ENCODE measurements around the gene NSUN6. TPM values are rescaled to one million over a fixed set of nuclear protein-coding genes. Genes with fewer than 3 reads are reported as not detected.

NSUN6 gene
- total RNA-seq, 6 donors from 2014 or later: 5.9 to 35.6 (median 16.0) TPM

DNA sequence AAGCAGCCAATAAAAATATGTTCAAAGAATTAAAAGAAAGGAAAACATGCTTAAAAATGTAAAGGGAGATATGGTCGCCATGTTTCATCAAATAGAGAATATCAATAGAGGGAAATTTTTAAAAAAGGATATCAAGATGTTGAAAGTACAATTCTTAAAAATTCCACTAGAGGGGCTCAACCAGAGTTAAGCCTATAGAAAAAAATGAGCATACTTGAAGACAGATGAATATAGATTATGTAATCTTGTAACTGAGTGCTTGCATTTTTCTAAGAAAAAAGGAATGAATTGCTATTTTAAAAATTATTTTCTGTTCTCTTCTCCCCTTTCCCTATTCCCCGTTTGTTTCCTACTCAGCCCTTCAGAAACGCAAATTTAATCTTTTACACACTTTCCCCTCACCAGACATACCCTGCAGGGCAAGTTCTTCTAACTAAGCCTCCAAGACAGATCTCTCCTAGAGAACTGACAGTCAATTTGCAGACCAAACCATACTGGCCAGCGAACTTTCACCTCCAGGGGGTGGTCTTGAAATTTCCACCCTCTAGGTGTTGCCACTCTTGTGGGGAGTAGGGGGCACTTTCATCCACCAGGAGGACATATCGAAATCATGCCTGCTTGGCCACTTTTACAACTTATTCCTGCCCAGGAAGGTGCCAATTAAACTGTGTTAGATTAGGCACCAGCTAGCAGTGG lies 67.7 kb downstream of the NSUN6 start:
- Histone ChIP-seq H3K27ac (no peak overlapping the region), H3K27me3 (no peaks in the 10 kb centered on the region), H3K4me3 (no peak overlapping the region), H3K9me3 (no peaks in the 10 kb centered on the region), H3K4me1 (no peaks in the 10 kb centered on the region), H3K36me3 (peaks cover 3 to 44% (median 8%) of the 10 kb centered on the region in 4 donors)
- ATAC-seq (ENCODE audit: low FRiP score in 2 of 2) (no peak), DNase-seq (no peak)
- TF ChIP-seq CTCF (IDR thresholded peaks at IDR 0.05) (no peak), POLR2A (IDR thresholded peaks at IDR 0.05) (no peak), EP300 (IDR thresholded peaks at IDR 0.05) (no peak), POLR2AphosphoS5 (IDR thresholded peaks at IDR 0.05) (no peak)
- WGBS, 2 donors: 74 to 92% methylated on average over 5 of the region's 5 CpGs

DNA sequence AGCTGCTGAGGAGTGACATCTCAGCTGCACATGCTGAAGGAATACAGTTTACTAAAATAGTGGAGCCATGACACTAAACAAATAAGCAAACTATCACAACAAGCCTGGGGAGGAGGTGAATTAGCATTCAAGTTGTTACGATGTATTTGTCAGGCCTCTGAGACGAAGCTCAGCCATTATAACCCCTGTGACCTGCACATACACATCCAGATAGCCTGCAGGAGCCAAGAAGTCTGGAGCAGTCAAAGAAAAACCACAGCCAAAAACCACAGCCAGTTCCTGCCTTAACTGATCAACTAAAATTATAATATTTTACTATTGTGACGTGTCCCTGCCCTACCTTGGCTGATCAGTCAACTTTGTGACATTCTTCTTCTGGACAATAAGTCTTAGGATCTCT lies 68.6 kb downstream of the NSUN6 start:
- Histone ChIP-seq H3K27ac (no peak overlapping the region), H3K4me1 (no peaks in the 10 kb centered on the region), H3K9me3 (peaks cover 0 to 7% (median 0%) of the 10 kb centered on the region in 4 donors), H3K27me3 (no peaks in the 10 kb centered on the region), H3K36me3 (peaks cover 3 to 39% (median 6%) of the 10 kb centered on the region in 4 donors), H3K4me3 (no peak overlapping the region)
- TF ChIP-seq POLR2AphosphoS5 (IDR thresholded peaks at IDR 0.05): no peak
- no peak for TF ChIP-seq POLR2A (IDR thresholded peaks at IDR 0.05)
- no peak for TF ChIP-seq EP300 (IDR thresholded peaks at IDR 0.05)
- no peak for TF ChIP-seq CTCF (IDR thresholded peaks at IDR 0.05)
- 62 to 73% methylated on average over 3 of the region's 3 CpGs for WGBS, 2 donors
- ATAC-seq (ENCODE audit: low FRiP score in 2 of 2) (no peak), DNase-seq (no peak)

- no peak for DNase-seq
- Histone ChIP-seq H3K4me3 (no peak overlapping the region), H3K9me3 (peaks cover 0 to 7% (median 0%) of the 10 kb centered on the region in 4 donors), H3K27me3 (no peaks in the 10 kb centered on the region), H3K36me3 (peaks cover 0 to 25% (median 7%) of the 10 kb centered on the region in 4 donors), H3K27ac (no peak overlapping the region), H3K4me1 (no peaks in the 10 kb centered on the region)
- no peak for ATAC-seq (ENCODE audit: low FRiP score in 2 of 2)
- WGBS, 2 donors: 91 to 95% methylated on average over 15 of the region's 15 CpGs
- TF ChIP-seq POLR2AphosphoS5 (IDR thresholded peaks at IDR 0.05) (no peak), EP300 (IDR thresholded peaks at IDR 0.05) (no peak), CTCF (IDR thresholded peaks at IDR 0.05) (no peak), POLR2A (IDR thresholded peaks at IDR 0.05) (no peak)
Measured at GRCh38 chr10:18577823-18578685, 73.3 kb downstream of the NSUN6 start.

- H3K27me3 ChIP-seq: no peaks in the 10 kb centered on the region
- no peaks in the 10 kb centered on the region for H3K4me1 ChIP-seq
- H3K9me3 ChIP-seq: peaks cover 0 to 7% (median 0%) of the 10 kb centered on the region in 4 donors
- no peak for ATAC-seq (ENCODE audit: low FRiP score in 2 of 2)
- TF ChIP-seq CTCF (IDR thresholded peaks at IDR 0.05) (no peak), POLR2AphosphoS5 (IDR thresholded peaks at IDR 0.05) (no peak), EP300 (IDR thresholded peaks at IDR 0.05) (no peak)
- WGBS, 2 donors: 96 to 99% methylated on average over 6 of the region's 6 CpGs
- DNase-seq: no peak
- H3K27ac ChIP-seq: no peak overlapping the region
- H3K4me3 ChIP-seq: no peak overlapping the region
- H3K36me3 ChIP-seq: peaks cover 0 to 24% (median 7%) of the 10 kb centered on the region in 4 donors
Measured at GRCh38 chr10:18576586-18576985, 74.8 kb downstream of the NSUN6 start.
